HEK293T (cell line): ENCODE measurements around the gene MVD.

Experiments
- CTCF ChIA-PET: fragments of 350-600 bp; formaldehyde crosslinking; extraction: SDS; loops from one replicate; lab custom pipeline; 2021; ENCODE audit warnings: antibody characterized with exemption, inconsistent platforms; lab: Yijun Ruan, JAX
- POLR2A ChIA-PET: fragments of 350-600 bp; formaldehyde crosslinking; extraction: SDS; loops from one replicate; lab custom pipeline; 2020; ENCODE audit warnings: antibody characterized with exemption, inconsistent platforms; lab: Yijun Ruan, JAX
- DNase-seq: peaks from one replicate; pipeline ENCODE4 v3.0.0; 2012; ENCODE audit warnings: mixed read lengths; ENCODE audit errors: extremely low spot score
- ARNT ChIP-seq: fragments of 450-650 bp; IDR thresholded peaks from 2 replicates; pipeline ENCODE4 v1.6.1; 2017; ENCODE audit warnings: mild to moderate bottlenecking
- BHLHE40 ChIP-seq: fragments of 450-650 bp; IDR thresholded peaks from 2 replicates; pipeline ENCODE4 v1.6.1; 2016; ENCODE audit warnings: mild to moderate bottlenecking, moderate library complexity, borderline replicate concordance
- CTBP1 ChIP-seq: fragments of 450-650 bp; IDR thresholded peaks from 2 replicates; pipeline ENCODE4 v1.6.1; 2016; ENCODE audit warnings: borderline replicate concordance
- ELF4 ChIP-seq: fragments of 450-650 bp; IDR thresholded peaks from 2 replicates; pipeline ENCODE4 v1.6.1; 2017; ENCODE audit warnings: antibody characterized with exemption
- FOXA1 ChIP-seq: fragments of 450-650 bp; IDR thresholded peaks from 2 replicates; pipeline ENCODE4 v1.6.1; 2016; ENCODE audit warnings: mild to moderate bottlenecking
- FOXK2 ChIP-seq: fragments of 450-650 bp; IDR thresholded peaks from 2 replicates; pipeline ENCODE4 v1.6.1; 2016; ENCODE audit warnings: mild to moderate bottlenecking
- FOXM1 ChIP-seq: fragments of 450-650 bp; IDR thresholded peaks from 2 replicates; pipeline ENCODE4 v1.6.1; 2017; ENCODE audit warnings: mild to moderate bottlenecking, borderline replicate concordance
- HDGF ChIP-seq: fragments of 450-650 bp; IDR thresholded peaks from 2 replicates; pipeline ENCODE4 v1.6.1; 2017; ENCODE audit warnings: antibody characterized with exemption, borderline replicate concordance
- L3MBTL2 ChIP-seq: fragments of 450-650 bp; conservative IDR thresholded peaks from 2 replicates; pipeline ENCODE4 v1.6.1; 2016; ENCODE audit warnings: mild to moderate bottlenecking
- LEF1 ChIP-seq: fragments of 450-650 bp; IDR thresholded peaks from 2 replicates; pipeline ENCODE4 v1.6.1; 2017; ENCODE audit warnings: mild to moderate bottlenecking, borderline replicate concordance
- NFRKB ChIP-seq: fragments of 450-650 bp; IDR thresholded peaks from 2 replicates; pipeline ENCODE4 v1.6.1; 2016; ENCODE audit warnings: mild to moderate bottlenecking, moderate library complexity
- PKNOX1 ChIP-seq: fragments of 450-650 bp; IDR thresholded peaks from 2 replicates; pipeline ENCODE4 v1.6.1; 2016
- SP1 ChIP-seq: fragments of 450-650 bp; IDR thresholded peaks from 2 replicates; pipeline ENCODE4 v1.6.1; 2017
- SUZ12 ChIP-seq: fragments of 450-650 bp; IDR thresholded peaks from 2 replicates; pipeline ENCODE4 v1.6.1; 2016; ENCODE audit warnings: mild to moderate bottlenecking
- TARDBP ChIP-seq: fragments of 450-650 bp; IDR thresholded peaks from 2 replicates; pipeline ENCODE4 v1.6.1; 2016
- ZNF384 ChIP-seq: fragments of 450-650 bp; IDR thresholded peaks from 2 replicates; pipeline ENCODE4 v1.6.1; 2016

The MVD gene, protein sequence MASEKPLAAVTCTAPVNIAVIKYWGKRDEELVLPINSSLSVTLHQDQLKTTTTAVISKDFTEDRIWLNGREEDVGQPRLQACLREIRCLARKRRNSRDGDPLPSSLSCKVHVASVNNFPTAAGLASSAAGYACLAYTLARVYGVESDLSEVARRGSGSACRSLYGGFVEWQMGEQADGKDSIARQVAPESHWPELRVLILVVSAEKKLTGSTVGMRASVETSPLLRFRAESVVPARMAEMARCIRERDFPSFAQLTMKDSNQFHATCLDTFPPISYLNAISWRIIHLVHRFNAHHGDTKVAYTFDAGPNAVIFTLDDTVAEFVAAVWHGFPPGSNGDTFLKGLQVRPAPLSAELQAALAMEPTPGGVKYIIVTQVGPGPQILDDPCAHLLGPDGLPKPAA

GRCh38 chr16:88662843-88663606 lies at the start of gene MVD:
MVD (minus strand) TSS chr16:88663091; CDS start chr16:88663080, 11 bp downstream.
- ChIA-PET CTCF (interaction anchor here (1.0 kb wide), 1 partner anchor 22 kb away, joined by 3 read pairs; no protein-coding TSS in a partner anchor), POLR2A (interaction anchor here (0.6 to 2.8 kb wide), 9 partner anchors 8 to 115 kb away, joined by 3 to 15 read pairs (median 3); partner anchors contain the start of gene ZC3H18)
- TF ChIP-seq ZNF384 (no peak), CTBP1 (no peak), L3MBTL2 (peak; percentile 58)
- peak; percentile 99 for DNase-seq

DNA sequence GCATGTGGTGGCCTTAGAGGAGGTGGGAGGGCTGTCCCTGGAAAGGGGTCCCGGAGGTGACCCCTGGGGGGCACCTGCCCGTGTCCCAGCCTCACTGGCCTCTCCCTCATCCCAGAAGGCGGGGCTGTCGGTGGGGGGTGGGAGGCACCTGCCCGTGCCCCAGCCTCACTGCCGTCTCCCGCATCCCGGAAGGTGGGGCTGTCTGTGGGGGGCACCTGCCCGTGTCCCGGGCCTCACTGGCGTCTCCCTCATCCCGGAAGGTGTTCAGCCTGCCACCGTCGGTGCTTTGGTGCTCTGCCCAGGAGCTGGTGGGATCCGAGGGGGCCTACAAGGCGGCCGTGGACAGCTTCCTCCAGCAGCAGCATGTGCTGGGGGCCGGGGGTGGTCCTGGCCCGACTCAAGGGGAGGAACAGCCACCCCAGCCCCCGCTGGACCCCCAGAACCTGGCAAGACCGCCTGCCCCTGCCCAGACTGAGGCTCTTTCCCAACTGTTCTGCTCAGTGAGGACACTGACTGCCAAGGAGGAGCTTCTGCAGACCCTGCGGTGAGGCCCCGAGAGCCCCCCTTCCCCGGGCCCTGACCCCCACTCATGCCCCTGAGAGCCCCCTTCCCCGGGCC lies 49.6 kb upstream of the MVD start:
- TF ChIP-seq ELF4 (no peak), ARNT (no peak), BHLHE40 (no peak), SP1 (no peak), FOXK2 (no peak), ZNF384 (no peak), L3MBTL2 (no peak), SUZ12 (no peak), CTBP1 (no peak), FOXM1 (no peak), LEF1 (no peak), NFRKB (no peak), PKNOX1 (no peak), HDGF (no peak), TARDBP (no peak)
- ChIA-PET POLR2A (no interaction called here), CTCF (no interaction called here)

DNA sequence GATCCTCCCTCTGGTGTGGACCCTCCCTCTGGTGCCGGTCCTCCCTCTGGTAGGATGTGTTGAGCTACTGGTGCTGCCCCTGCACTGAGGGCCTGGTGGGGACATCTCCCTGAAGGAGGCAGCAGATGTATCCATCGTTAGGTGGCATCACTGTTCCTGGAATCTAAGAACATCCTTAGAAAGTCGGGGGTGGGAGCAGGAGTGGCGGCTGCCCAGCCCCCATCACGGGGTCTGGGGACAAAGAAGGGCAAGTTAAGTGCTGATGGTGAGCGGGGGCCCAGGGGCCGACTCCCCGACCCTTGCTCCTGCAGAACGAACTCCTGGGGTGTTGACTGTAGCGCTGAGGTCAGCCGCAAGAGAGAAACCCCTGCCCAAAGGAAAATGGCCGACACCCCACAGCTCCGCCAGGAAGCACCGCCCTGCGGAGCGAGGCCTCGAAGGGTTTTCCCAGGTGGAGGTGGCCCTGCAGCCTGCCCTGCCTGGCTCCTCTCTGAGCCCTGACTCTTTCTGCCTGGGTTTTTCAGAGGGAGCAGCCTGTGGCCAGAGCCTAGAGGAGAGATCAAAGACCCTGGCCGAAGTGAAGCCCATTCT lies 49.0 kb upstream of the MVD start:
- no peak for DNase-seq
- ChIA-PET POLR2A (interaction anchor here (1.2 kb wide), 1 partner anchor 11 kb away, joined by 4 read pairs; no protein-coding TSS in a partner anchor), CTCF (no interaction called here)
- no peak for TF ChIP-seq ARNT
- TF ChIP-seq ELF4: no peak
- TF ChIP-seq NFRKB: no peak
- TF ChIP-seq L3MBTL2: no peak
- TF ChIP-seq ZNF384: no peak
- TF ChIP-seq FOXA1: no peak
- no peak for TF ChIP-seq FOXK2
- no peak for TF ChIP-seq SP1

More for the DNA sequence above, 49.6 kb upstream of the MVD start:
- DNase-seq: no peak

- ChIA-PET POLR2A (interaction anchor here (1.2 kb wide), 1 partner anchor 9 kb away, joined by 4 read pairs; no protein-coding TSS in a partner anchor), CTCF (no interaction called here)
- DNase-seq: no peak
- TF ChIP-seq TARDBP (no peak), FOXM1 (no peak), PKNOX1 (no peak), NFRKB (no peak), SP1 (no peak), HDGF (no peak), LEF1 (no peak), CTBP1 (no peak)
Observed at GRCh38 chr16:88710556-88710955, 47.7 kb upstream of the MVD start.

GRCh38 chr16:88706965-88707826 lies 44.3 kb upstream of the MVD start:
- no peak for TF ChIP-seq CTBP1
- TF ChIP-seq BHLHE40: no peak
- TF ChIP-seq SUZ12: no peak
- no peak for TF ChIP-seq ZNF384
- no peak for TF ChIP-seq LEF1
- no peak for TF ChIP-seq FOXM1
- no peak for TF ChIP-seq FOXK2
- TF ChIP-seq TARDBP: no peak
- no peak for TF ChIP-seq PKNOX1
- TF ChIP-seq NFRKB: no peak
- no peak for TF ChIP-seq ELF4
- TF ChIP-seq FOXA1: no peak
- POLR2A ChIA-PET: interaction anchor here (0.8 to 1.1 kb wide), 4 partner anchors 9 to 99 kb away, joined by 3 to 7 read pairs (median 4); no protein-coding TSS in a partner anchor
- no peak for DNase-seq
- CTCF ChIA-PET: interaction anchor here (1.0 kb wide), 1 partner anchor 30 kb away, joined by 3 read pairs; no protein-coding TSS in a partner anchor
